MM.1S (cell line): Measurements from ENCODE around the gene ATP13A1.

Experiments used
- EZH2 ChIP-seq: fragments of 300-600 bp; sonication (generic); optimal IDR thresholded peaks from 2 replicates; pipeline ENCODE3; 2017; ENCODE audit warnings: low read depth, mild to moderate bottlenecking, antibody characterized with exemption, low read length, mixed read lengths
- TF ChIP-seq, protein P1 (sequence below): fragments of 300-600 bp; sonication (generic); IDR thresholded peaks from 2 replicates; pipeline ENCODE4 v1.5.1; 2016; ENCODE audit warnings: antibody characterized with exemption, low read length, mixed read lengths

DNA sequence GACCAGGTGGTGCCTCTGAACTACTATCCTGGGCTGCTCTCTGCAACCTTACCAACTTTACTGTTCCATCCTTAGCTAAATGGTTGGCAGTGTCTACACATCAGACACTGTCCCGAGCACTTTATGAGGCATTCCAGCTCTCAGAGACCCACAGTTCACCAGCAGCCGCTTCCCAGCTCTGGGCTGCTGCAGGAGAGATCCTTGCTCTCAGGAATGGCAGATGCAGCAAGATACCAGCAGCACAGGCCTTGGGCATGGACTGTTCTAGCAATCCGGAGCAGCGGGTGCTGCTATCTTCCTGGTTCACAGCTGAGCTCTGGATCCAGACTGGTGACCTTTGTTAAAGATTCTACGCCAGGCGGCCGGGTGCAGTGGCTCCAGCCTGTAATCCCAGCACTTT, 32.1 kb downstream of the ATP13A1 start:
- TF ChIP-seq, protein P1, sequence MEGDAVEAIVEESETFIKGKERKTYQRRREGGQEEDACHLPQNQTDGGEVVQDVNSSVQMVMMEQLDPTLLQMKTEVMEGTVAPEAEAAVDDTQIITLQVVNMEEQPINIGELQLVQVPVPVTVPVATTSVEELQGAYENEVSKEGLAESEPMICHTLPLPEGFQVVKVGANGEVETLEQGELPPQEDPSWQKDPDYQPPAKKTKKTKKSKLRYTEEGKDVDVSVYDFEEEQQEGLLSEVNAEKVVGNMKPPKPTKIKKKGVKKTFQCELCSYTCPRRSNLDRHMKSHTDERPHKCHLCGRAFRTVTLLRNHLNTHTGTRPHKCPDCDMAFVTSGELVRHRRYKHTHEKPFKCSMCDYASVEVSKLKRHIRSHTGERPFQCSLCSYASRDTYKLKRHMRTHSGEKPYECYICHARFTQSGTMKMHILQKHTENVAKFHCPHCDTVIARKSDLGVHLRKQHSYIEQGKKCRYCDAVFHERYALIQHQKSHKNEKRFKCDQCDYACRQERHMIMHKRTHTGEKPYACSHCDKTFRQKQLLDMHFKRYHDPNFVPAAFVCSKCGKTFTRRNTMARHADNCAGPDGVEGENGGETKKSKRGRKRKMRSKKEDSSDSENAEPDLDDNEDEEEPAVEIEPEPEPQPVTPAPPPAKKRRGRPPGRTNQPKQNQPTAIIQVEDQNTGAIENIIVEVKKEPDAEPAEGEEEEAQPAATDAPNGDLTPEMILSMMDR, result no peak
- TF ChIP-seq EZH2, result no peak
